ENCODE data around the gene F11R. TPM values are rescaled to one million over a fixed set of nuclear protein-coding genes. Genes with fewer than 3 reads are reported as not detected.

The F11R gene
- total RNA-seq, 8 experiments from 2014 or later: 1.4 to 14.5 (median 5.2) TPM

DNA sequence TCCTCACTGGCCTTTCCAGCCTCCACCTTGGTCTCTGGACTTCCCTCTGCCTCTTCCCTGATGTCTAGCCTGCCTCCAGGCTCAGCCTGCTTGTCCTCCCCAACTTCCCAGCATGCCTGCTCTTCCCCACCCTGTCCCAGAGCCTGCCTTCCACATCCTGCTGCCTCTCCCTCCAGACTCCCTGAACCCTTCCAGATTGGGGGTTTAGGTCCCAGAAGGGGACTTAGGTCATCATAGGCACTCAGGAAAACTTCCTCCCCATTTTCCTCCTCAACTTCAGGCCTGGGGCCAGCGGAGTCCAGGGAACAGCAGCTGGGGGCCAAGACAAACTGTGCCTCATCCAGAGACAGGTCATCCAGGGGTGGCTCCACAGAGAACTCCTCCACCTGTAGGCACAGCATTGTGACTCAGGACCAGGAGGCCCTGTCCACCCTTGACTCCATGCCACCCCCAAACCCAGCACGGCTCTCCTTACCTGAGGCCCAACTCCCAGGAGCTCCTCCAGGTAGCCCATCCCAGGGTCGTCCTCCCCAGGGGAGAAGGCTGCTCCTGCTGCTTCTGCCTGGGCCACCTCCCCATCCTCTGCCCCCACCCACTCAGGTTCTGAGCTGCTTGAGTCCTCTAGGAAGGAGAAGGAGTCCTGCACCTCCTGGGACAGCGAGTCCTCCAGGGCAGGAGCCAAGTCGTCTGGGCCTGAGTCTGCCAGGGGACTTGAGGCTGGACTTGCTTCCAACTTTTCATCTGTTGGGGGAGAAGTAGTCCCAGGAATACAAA lies 28.2 kb upstream of the F11R start:
- peaks cover 7 to 10% of the 10 kb centered on the region in 2 donors for H3K4me1 ChIP-seq (replicated peaks in 1 of 2)
- H3K4me3 ChIP-seq: no peak overlapping the region
- in situ Hi-C loops (cut with MboI; ENCODE audit: low pct_unique_long_range_greater_than_20kb in 2 of 9, low sequenced_read_pairs in 9 of 9, unreplicated experiment in 9 of 9): loop anchor here in 1 of 9 experiments (25.0 kb wide), 1 partner anchor 88 kb away; the partner anchor contains the start of gene DEDD
- H3K27ac ChIP-seq: no peak overlapping the region
- no peak for ATAC-seq (replicated peaks in 6 of 8)
- 60 to 100% (median 90%) methylated on average over 1 to 4 of the region's 5 CpGs; no CpG with 5 or more reads in 3 of the 10 experiments for WGBS, 10 experiments

DNA sequence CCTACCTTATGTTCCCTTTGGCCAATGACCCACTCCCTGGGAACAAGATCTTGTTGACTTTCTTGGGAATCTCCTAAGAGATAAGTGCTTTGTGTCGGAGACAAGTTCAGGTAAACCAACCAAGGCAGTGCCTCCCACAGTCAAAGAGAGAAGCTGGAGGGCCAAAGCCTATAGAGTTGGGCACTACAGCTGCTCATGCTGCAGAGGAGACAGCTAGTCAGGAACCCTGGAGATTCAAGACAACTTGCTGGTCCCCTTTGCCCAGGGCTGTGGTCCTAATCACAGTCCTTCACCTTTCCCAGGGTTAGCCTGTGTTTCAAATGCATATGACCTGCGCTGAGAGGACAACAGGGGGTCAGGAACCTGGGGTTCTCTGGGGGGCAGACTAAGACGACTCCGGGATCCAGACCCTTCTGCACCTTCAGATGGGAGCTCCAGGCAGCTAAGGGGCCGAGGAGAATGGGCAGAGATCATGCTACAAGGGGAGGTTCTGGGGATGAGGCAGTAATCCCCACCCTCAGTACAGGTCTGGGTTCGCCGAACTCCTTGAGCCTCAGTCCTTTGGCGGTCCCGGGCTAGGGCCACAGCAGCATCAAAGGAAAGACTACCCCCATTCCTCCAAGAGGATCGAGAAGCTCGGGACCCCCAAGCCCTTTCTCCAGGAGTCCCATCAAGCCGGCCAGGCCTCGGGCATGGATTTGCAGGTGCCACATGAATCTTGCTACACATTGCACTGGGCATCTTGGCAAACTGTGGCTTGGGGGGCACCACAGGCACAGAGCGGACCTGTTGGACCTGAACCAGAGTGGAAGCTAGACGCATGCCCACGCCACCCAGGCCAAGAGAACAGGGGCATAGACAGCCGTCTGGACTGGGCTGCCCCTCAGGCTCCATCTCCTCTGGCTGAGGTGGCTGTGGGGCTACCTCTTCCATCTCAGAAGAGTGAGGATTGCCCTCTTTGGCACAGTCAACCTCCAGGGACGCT lies 26.8 kb upstream of the F11R start:
- H3K27ac ChIP-seq: no peak overlapping the region
- 71 to 100% (median 98%) methylated on average over 1 to 13 of the region's 18 CpGs; no CpG with 5 or more reads in 2 of the 10 experiments for WGBS, 10 experiments
- in situ Hi-C loops (cut with MboI; ENCODE audit: low pct_unique_long_range_greater_than_20kb in 2 of 9, low sequenced_read_pairs in 9 of 9, unreplicated experiment in 9 of 9): loop anchor here in 1 of 9 experiments (25.0 kb wide), 1 partner anchor 90 kb away; the partner anchor contains the start of gene DEDD

DNA sequence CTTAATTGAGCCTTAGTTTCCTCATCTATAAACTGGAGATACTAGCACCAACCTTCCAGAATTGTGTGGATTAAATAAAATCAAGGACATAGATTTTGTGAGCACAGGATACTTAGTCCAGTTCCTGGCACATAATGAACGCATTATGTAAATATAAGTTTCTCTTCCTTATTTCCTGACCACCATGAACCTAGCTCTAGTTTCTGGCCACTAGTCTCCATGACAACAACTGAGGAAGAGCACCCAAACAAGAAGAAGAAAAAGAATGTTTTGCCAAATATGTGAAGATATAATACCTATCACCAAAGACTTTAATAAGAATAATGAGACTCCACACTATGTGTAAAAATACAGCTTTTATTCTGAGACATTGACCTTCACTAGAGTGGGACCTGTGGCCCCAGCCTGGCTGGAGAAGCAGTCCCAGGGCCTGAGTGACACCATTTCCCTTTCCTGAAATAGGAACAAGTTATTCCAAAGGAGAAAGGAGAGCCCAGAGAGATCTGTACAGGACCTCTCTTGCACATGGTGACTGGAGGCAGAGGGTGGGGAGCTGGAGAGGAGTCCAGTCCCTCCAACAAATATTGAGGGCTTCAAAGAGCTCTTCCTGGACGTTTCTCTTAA lies 25.8 kb upstream of the F11R start:
- Histone ChIP-seq H3K27ac (peak overlapping the region; percentile 98 to 99), H3K4me3 (peak overlapping the region; percentile 61 to 81 (median 62)), H3K4me1 (replicated peaks in 1 of 2) (peaks cover 9 to 15% of the 10 kb centered on the region in 2 donors)
- ATAC-seq (replicated peaks in 6 of 8): no peak
- in situ Hi-C loops (cut with MboI; ENCODE audit: low pct_unique_long_range_greater_than_20kb in 2 of 9, low sequenced_read_pairs in 9 of 9, unreplicated experiment in 9 of 9): loop anchor here in 1 of 9 experiments (25.0 kb wide), 1 partner anchor 91 kb away; the partner anchor contains the start of gene DEDD
- 30 to 100% (median 71%) methylated on average over 1 to 2 of the region's 2 CpGs; no CpG with 5 or more reads in 2 of the 10 experiments for WGBS, 10 experiments

More for the DNA sequence above, 26.8 kb upstream of the F11R start:
- H3K4me1 ChIP-seq (replicated peaks in 1 of 2): peaks cover 9 to 15% of the 10 kb centered on the region in 2 donors
- ATAC-seq (replicated peaks in 6 of 8): no peak
- H3K4me3 ChIP-seq: no peak overlapping the region

DNA sequence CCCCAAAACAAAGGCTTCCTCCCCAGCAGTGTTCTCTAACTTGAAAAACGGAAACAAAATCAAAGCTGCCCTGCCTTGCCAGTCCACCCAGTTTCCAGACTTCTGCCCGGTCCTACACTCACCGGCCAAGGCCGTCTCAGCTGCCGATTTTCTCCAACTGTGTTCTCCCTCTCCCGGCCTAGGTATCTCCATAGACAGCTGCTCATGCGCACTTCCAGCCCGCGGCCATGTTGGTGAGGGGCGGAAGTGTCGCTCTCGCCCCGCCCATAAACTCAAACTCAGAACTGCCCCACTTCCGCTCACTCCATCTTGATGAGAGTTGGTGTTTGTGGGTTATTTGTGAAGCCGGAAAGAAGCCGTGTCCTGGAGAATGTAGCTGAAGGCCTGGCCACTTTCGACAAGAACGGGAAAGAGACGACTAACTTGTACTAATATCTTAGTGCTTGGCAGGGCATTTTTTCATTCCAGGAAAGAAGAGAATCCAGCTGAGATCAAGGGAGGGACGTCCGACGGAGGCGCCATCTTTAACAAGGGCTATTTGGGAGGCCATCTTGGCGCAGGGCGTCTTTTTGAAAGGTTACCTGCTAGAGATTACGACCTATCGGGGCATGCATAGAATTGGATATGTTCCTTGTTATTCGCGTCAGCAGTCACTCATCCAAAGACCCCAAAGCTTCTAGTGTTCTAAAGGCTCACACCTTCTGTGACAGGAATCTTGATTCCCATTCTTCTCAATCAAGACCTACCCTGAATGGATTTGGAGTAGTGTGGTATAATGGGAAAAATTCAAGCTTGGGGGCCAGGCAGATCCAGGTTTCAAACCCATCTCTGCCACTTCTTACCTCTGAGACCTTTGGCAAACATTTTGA lies 25.0 kb upstream of the F11R start, which contains the start of gene USF1:
USF1 (minus strand) TSS at position 242 of the 869 bp plus-strand sequence. CDS start 2,702 bp downstream, outside the sequence.
- 0 to 2% (median 0%) methylated on average over 1 to 18 of the region's 29 CpGs; no CpG with 5 or more reads in 1 of the 10 experiments for WGBS, 10 experiments
- in situ Hi-C loops (cut with MboI; ENCODE audit: low pct_unique_long_range_greater_than_20kb in 2 of 9, low sequenced_read_pairs in 9 of 9, unreplicated experiment in 9 of 9): loop anchor here in 1 of 9 experiments (25.0 kb wide), 1 partner anchor 91 kb away; the partner anchor contains the start of gene DEDD

DNA sequence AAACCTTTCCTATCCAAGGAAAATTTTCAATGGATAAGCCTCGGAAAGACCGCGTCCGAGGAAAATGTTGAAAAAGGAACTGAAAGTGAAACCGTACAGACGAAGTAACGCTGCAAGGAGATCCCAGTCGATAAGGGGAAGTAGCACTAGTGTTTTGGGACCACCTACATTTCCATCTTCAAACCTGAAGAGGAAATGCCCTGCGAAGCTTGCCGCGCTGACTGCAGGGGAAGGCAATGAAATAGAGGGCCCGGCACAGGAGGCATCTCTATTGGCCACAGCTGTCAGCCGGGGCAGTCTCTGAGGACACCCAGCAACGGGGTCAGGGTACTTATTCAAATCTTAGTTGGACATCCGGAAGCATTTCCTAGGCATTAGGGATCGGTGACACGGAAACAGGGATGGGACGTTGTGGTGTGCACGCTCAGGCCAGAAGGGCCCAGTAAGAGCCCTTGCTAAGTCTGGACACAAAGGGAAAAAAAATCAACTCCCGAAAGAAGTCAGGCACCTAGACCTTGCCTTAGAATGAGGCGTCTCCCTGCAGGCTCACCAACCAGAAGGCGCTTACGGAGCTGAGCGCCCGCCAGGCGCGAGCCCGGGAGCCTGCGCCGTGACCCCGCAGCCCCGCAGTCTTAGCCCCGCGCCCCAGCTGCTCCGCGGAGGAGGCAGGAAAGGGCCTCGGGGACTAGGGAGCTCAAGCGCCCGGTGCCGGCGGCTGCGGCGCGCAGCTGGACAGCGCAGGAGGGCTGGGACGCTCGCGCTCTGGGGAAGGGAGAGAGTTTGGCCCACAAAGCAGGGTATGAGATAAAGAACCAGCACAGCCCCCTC lies 24.2 kb upstream of the F11R start:
- H3K4me3 ChIP-seq: peak overlapping the region; percentile 61 to 81 (median 62)

More for the DNA sequence above, 25.0 kb upstream of the F11R start, which contains the start of gene USF1:
- Histone ChIP-seq H3K4me1 (replicated peaks in 1 of 2) (peaks cover 9 to 15% of the 10 kb centered on the region in 2 donors), H3K4me3 (peak within 1 kb of the TSS; percentile 61 to 81 (median 62)), H3K27ac (peak within 1 kb of the TSS; percentile 98 to 99)
- ATAC-seq (replicated peaks in 6 of 8): peak; percentile 80 to 87 (median 85)

DNA sequence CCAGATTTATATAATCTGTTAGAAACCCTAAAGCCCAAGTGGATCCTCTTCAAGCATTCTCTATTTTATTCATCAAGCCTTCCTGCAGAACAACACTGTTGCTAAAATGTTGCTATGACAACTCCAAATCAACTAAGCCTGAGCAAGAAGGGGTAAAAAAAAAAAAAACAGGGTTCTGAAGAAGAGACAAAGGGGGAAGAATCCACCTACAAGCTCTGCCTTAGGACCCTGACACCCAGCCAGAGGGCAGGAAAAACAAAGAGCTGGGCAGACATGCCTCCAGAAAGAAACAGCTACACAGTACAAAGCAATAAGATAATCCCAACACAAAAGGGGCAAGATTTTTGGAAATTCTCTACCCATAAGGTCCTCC lies 23.6 kb upstream of the F11R start:
- H3K4me3 ChIP-seq: peak overlapping the region; percentile 61 to 81 (median 62)
- in situ Hi-C loops (cut with MboI; ENCODE audit: low pct_unique_long_range_greater_than_20kb in 2 of 9, low sequenced_read_pairs in 9 of 9, unreplicated experiment in 9 of 9): loop anchor here in 1 of 9 experiments (25.0 kb wide), 1 partner anchor 93 kb away; the partner anchor contains the start of gene DEDD
- peaks cover 9 to 15% of the 10 kb centered on the region in 2 donors for H3K4me1 ChIP-seq (replicated peaks in 1 of 2)
- no peak for ATAC-seq (replicated peaks in 6 of 8)
- peak overlapping the region; percentile 98 to 99 for H3K27ac ChIP-seq

More for the DNA sequence above, 24.2 kb upstream of the F11R start:
- in situ Hi-C loops (cut with MboI; ENCODE audit: low pct_unique_long_range_greater_than_20kb in 2 of 9, low sequenced_read_pairs in 9 of 9, unreplicated experiment in 9 of 9): loop anchor here in 1 of 9 experiments (25.0 kb wide), 1 partner anchor 92 kb away; the partner anchor contains the start of gene DEDD
- peak; percentile 57 to 80 (median 74) for ATAC-seq (replicated peaks in 6 of 8)
- WGBS, 10 experiments: 0 to 10% (median 2%) methylated on average over 1 to 21 of the region's 48 CpGs; no CpG with 5 or more reads in 2 of the 10 experiments
- Histone ChIP-seq H3K4me1 (replicated peaks in 1 of 2) (peaks cover 9 to 15% of the 10 kb centered on the region in 2 donors), H3K27ac (peak overlapping the region; percentile 98 to 99)

DNA sequence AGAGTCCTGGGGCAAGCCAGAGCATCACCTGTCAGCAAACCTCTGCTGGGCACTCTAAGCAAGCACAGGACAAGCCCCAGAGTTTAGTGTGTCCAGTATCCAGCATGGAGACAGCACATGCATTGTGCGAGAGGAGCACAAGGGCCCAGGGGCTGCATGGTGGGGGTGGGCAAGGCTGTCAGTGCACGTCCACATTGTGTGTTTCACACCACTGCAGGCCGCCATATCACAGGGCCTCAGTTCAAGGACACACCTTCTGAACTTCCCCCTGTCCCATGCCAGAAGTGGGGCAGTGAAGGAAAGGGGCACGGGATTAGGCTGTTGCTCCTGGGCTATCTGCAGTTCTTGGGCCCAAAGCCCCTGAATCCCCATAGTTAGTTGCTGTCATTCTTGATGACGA lies 18.6 kb upstream of the F11R start:
- Histone ChIP-seq H3K4me3 (no peak overlapping the region), H3K27ac (no peak overlapping the region), H3K4me1 (replicated peaks in 1 of 2) (peaks cover 11 to 19% of the 10 kb centered on the region in 2 donors)
- WGBS, 10 experiments: 87 to 100% (median 91%) methylated on average over 1 to 4 of the region's 5 CpGs; no CpG with 5 or more reads in 4 of the 10 experiments
- in situ Hi-C loops (cut with MboI; ENCODE audit: low pct_unique_long_range_greater_than_20kb in 2 of 9, low sequenced_read_pairs in 9 of 9, unreplicated experiment in 9 of 9): loop anchor here in 1 of 9 experiments (25.0 kb wide), 1 partner anchor 98 kb away; the partner anchor contains the start of gene DEDD
- ATAC-seq (replicated peaks in 6 of 8): peak in 1 of 8 experiments; percentile 12

DNA sequence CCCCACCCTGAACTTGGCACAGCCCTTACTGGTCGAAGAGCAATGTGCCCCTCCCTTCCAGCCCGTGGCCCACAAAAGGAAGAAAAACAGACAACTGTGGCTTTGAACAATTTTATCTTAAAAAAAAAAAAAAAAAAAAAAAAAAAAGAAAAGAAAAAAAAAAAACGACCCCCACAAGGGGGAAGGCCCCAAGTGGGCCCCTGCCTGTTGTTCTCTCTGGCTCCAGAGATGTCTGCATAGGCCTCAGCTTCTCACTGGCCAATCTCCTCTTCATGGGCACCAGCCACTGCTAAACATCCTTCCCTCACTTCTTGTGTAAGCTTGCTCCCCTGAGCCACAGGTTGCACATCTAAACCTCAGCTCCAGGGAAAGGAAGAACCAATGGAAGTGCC lies 18.2 kb upstream of the F11R start:
- no peak for ATAC-seq (replicated peaks in 6 of 8)
- in situ Hi-C loops (cut with MboI; ENCODE audit: low pct_unique_long_range_greater_than_20kb in 2 of 9, low sequenced_read_pairs in 9 of 9, unreplicated experiment in 9 of 9): loop anchor here in 1 of 9 experiments (25.0 kb wide), 1 partner anchor 98 kb away; the partner anchor contains the start of gene DEDD
- Histone ChIP-seq H3K27ac (no peak overlapping the region), H3K4me3 (peak overlapping the region in 2 of 5 donors; percentile 34 to 49), H3K4me1 (replicated peaks in 1 of 2) (peaks cover 7 to 15% of the 10 kb centered on the region in 2 donors)
- WGBS, 10 experiments: 6 to 72% (median 31%) methylated on average over 1 to 3 of the region's 3 CpGs; no CpG with 5 or more reads in 2 of the 10 experiments

DNA sequence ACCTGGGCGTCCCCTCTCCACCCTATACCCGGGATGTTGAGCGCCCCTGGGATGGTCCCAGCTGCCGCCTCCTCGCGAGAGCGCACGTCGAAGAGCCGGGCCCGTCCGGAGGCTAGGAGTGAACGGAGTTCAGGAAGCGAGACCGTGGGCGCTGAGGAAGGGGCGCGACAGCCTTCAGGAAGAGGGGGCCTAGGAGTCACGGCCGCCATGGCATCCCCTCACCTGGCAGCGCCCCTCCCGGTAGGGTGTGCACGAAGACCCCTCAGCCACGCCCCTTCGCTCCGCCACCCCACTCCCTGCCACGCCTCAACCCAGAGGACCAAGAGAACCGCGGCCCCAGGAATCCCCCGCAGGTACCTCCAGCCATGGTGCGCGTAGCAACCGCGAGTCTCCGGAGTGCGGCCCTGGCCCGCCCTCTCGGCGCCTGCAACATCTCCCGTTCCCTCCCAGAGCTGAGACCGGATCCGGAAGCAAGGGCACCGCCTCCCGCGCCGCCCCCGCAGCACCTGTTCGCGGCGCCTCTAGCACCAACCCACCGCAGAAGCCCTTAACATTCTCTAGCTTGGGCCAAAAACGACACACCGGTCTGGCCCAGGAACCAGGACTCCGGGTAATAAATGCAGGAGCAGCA lies 17.7 kb upstream of the F11R start, which contains the start of gene TSTD1:
TSTD1 (minus strand) TSS at position 442 of the 631 bp plus-strand sequence; CDS start at position 367, 75 bp downstream.
- Histone ChIP-seq H3K27ac (peak within 1 kb of the TSS in 1 of 2 donors; percentile 15), H3K4me3 (peak within 1 kb of the TSS in 3 of 5 donors; percentile 1 to 49 (median 34)), H3K4me1 (replicated peaks in 1 of 2) (peaks cover 2 to 13% of the 10 kb centered on the region in 2 donors)
- WGBS, 10 experiments: 38 to 86% (median 66%) methylated on average over 2 to 25 of the region's 54 CpGs; no CpG with 5 or more reads in 6 of the 10 experiments
- in situ Hi-C loops (cut with MboI; ENCODE audit: low pct_unique_long_range_greater_than_20kb in 2 of 9, low sequenced_read_pairs in 9 of 9, unreplicated experiment in 9 of 9): loop anchor here in 1 of 9 experiments (25.0 kb wide), 1 partner anchor 99 kb away; the partner anchor contains the start of gene DEDD
- ATAC-seq (replicated peaks in 6 of 8): peak in 6 of 8 experiments; percentile 32 to 90 (median 46)

Data from motor neuron (in vitro differentiated cells).